ENCODE results near the gene RALGDS. TPM values are rescaled to one million over a fixed set of nuclear protein-coding genes. Genes with fewer than 3 reads are reported as not detected.

The RALGDS gene
- total and polyA plus RNA-seq, 9 of the 15 experiments (the other 6 are each of a cell fraction or from before 2014, with no cell fraction given), result 0.75 to 43.3 (median 27.1) TPM

- peak; percentile 24; the same call in 1 of the 2 replicates for TF ChIP-seq MGA (IDR thresholded peaks at IDR 0.05)
- TF ChIP-seq MLLT1 (IDR thresholded peaks at IDR 0.05), result 0 out of 4 replicates have a peak, but pooled peaks of 1 of the 2 experiments have one; percentile 16
- no peak for TF ChIP-seq TCF15 (CRISPR knock-in tag; IDR thresholded peaks at IDR 0.05)
- TF ChIP-seq CHD1 (IDR thresholded peaks at IDR 0.05; ENCODE audit: low read length), result no peak
- peak; percentile 33 for TF ChIP-seq E2F8 (IDR thresholded peaks at IDR 0.05; ENCODE audit: low read depth, partially characterized antibody)
- TF ChIP-seq, protein P1, sequence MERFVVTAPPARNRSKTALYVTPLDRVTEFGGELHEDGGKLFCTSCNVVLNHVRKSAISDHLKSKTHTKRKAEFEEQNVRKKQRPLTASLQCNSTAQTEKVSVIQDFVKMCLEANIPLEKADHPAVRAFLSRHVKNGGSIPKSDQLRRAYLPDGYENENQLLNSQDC (CRISPR knock-in tag; IDR thresholded peaks at IDR 0.05), result no peak
- TF ChIP-seq, protein P2, sequence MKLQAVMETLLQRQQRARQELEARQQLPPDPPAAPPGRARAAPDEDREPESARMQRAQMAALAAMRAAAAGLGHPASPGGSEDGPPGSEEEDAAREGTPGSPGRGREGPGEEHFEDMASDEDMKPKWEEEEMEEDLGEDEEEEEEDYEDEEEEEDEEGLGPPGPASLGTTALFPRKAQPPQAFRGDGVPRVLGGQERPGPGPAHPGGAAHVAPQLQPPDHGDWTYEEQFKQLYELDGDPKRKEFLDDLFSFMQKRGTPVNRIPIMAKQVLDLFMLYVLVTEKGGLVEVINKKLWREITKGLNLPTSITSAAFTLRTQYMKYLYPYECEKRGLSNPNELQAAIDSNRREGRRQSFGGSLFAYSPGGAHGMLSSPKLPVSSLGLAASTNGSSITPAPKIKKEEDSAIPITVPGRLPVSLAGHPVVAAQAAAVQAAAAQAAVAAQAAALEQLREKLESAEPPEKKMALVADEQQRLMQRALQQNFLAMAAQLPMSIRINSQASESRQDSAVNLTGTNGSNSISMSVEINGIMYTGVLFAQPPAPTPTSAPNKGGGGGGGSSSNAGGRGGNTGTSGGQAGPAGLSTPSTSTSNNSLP (IDR thresholded peaks at IDR 0.05; ENCODE audit: borderline replicate concordance, low read depth, low read length), result peak; percentile 22; the same call in 1 of the 2 replicates
Observed at GRCh38 chr9:133122935-133123611, 2.0 kb upstream of the RALGDS start (continued).
